ENCODE results near the gene KRTAP5-2.

- no peak for TF ChIP-seq CTCF (IDR thresholded peaks at IDR 0.05)
- TF ChIP-seq EP300 (IDR thresholded peaks at IDR 0.05): no peak
- no peak for TF ChIP-seq POLR2A (IDR thresholded peaks at IDR 0.05)
Observed at GRCh38 chr11:1638344-1638743, 40.2 kb upstream of the KRTAP5-2 start.
